ENCODE measurements around the gene RIN1. TPM values are rescaled to one million over a fixed set of nuclear protein-coding genes. Genes with fewer than 3 reads are reported as not detected.
"Not testable (repeated sequence)": the region's sequence is repeated elsewhere in the genome, so short reads cannot be mapped to it uniquely, and the experiment has no call there.

RIN1 gene
- total RNA-seq, 1 donor from 2014 or later = 1.3 TPM

GRCh38 chr11:66334605-66335442 lies 1.4 kb downstream of the RIN1 start:
- intact Hi-C loops (cut with micrococcal nuclease) = no loop called here

GRCh38 chr11:66333896-66334604 lies 2.2 kb downstream of the RIN1 start:
- intact Hi-C loops (cut with micrococcal nuclease) = no loop called here

GRCh38 chr11:66333220-66333877 lies 2.9 kb downstream of the RIN1 start:
- intact Hi-C loops (cut with micrococcal nuclease) = no loop called here

- intact Hi-C loops (cut with micrococcal nuclease) = no loop called here
Measured at GRCh38 chr11:66332371-66333219, 3.6 kb downstream of the RIN1 start.

- intact Hi-C loops (cut with micrococcal nuclease) = no loop called here
Measured at GRCh38 chr11:66331542-66332370, 4.5 kb downstream of the RIN1 start.

GRCh38 chr11:66330931-66331330 lies 5.3 kb downstream of the RIN1 start:
- intact Hi-C loops (cut with micrococcal nuclease) = no loop called here

GRCh38 chr11:66329165-66329673 lies 7.0 kb downstream of the RIN1 start:
- intact Hi-C loops (cut with micrococcal nuclease) = no loop called here

GRCh38 chr11:66328302-66329144 lies 7.7 kb downstream of the RIN1 start:
- intact Hi-C loops (cut with micrococcal nuclease) = loop anchor here (1.0 kb wide), 1 partner anchor 16 kb away; no protein-coding TSS in a partner anchor

- intact Hi-C loops (cut with micrococcal nuclease) = loop anchor here (1.0 kb wide), 1 partner anchor 16 kb away; no protein-coding TSS in a partner anchor
Measured at GRCh38 chr11:66328031-66328301, 8.3 kb downstream of the RIN1 start.

GRCh38 chr11:66327171-66328030 lies 8.8 kb downstream of the RIN1 start:
- intact Hi-C loops (cut with micrococcal nuclease) = loop anchor here (1.0 kb wide), 1 partner anchor 15 kb away; no protein-coding TSS in a partner anchor

GRCh38 chr11:66326261-66327111 lies 9.7 kb downstream of the RIN1 start:
- intact Hi-C loops (cut with micrococcal nuclease) = no loop called here

- intact Hi-C loops (cut with micrococcal nuclease) = no loop called here
Measured at GRCh38 chr11:66325263-66325671, 11.0 kb downstream of the RIN1 start.

GRCh38 chr11:66324664-66325063 lies 11.6 kb downstream of the RIN1 start:
- intact Hi-C loops (cut with micrococcal nuclease) = no loop called here

- intact Hi-C loops (cut with micrococcal nuclease) = no loop called here
Measured at GRCh38 chr11:66323684-66324083, 12.6 kb downstream of the RIN1 start.

- intact Hi-C loops (cut with micrococcal nuclease) = no loop called here
Measured at GRCh38 chr11:66322732-66323427, 13.4 kb downstream of the RIN1 start.

GRCh38 chr11:66321606-66322005 lies 14.6 kb downstream of the RIN1 start:
- intact Hi-C loops (cut with micrococcal nuclease) = no loop called here

GRCh38 chr11:66320748-66321147 lies 15.5 kb downstream of the RIN1 start:
- intact Hi-C loops (cut with micrococcal nuclease) = not testable (repeated sequence)

All from T-helper 2 cell treated with Interferon-gamma antibody and Interleukin-4, amounts not matched to agents 100 ng/mL and 5 ng/mL, for 36 hours (primary cell).